Peyer's patch (tissue), 4 donors: ENCODE measurements around the gene ELP2.

Experiments
- POLR2A ChIP-seq, 2 donors: fragments of 450-650 bp; IDR thresholded peaks; one replicate each; pipeline ENCODE4 v1.5.1; 2017; ENCODE audit warnings: antibody characterized with exemption in 2 of 2, mild to moderate bottlenecking in 2 of 2, moderate library complexity in 2 of 2
- TF ChIP-seq, protein P1 (sequence below), 6 experiments: fragments of 450-650 bp in 4 of 6; fragments of 200-600 bp in 2 of 6; sonication (generic) in 1 of 6; IDR thresholded peaks; one replicate each; pipeline ENCODE4 v1.5.1; 2017 to 2019; ENCODE audit warnings: antibody characterized with exemption in 6 of 6, mild to moderate bottlenecking in 3 of 6, moderate library complexity in 1 of 6

DNA sequence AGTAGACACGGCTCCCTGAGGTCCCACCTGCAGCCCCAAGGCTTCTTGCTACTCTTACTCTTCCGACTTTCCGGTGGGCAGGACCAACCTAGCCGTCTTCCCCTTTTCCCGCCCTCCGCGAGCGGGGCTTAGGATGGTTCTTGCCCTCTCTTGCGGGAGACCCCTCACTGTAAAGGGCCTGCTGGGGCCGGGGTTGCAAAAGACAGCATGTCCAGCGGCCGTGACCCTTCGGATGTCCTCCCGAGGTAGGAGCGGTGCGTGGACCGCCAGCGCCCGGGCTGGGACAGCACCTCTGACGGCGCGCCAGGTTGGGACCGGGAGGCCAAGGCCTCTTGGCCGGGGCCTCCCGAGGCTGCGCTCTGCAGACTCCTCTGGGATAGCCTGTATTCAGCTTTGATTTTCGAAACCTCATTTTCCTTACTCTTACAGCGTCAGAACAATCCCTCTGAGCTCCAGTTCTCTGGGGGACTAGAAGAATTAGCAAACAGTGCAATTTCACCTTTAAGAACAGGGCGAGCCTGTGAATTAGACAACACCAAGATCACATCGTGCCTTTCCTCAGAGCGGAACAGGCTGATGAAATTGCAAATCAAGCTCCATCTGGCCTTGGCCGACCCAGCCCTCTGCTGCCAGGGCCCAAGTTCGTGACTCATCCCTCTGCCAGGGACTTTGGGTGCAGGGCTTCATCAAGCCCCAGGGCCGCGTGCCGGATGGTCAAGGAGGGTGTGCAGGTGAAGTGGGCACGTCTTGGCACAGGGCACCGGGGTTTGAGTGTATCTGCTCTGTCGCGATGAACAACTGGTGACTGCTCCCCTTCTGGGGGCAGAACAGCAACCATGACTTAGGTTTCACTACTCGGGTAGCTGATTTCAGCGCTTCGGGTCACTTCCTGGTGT lies 58.4 kb downstream of the ELP2 start:
- TF ChIP-seq, protein P1, sequence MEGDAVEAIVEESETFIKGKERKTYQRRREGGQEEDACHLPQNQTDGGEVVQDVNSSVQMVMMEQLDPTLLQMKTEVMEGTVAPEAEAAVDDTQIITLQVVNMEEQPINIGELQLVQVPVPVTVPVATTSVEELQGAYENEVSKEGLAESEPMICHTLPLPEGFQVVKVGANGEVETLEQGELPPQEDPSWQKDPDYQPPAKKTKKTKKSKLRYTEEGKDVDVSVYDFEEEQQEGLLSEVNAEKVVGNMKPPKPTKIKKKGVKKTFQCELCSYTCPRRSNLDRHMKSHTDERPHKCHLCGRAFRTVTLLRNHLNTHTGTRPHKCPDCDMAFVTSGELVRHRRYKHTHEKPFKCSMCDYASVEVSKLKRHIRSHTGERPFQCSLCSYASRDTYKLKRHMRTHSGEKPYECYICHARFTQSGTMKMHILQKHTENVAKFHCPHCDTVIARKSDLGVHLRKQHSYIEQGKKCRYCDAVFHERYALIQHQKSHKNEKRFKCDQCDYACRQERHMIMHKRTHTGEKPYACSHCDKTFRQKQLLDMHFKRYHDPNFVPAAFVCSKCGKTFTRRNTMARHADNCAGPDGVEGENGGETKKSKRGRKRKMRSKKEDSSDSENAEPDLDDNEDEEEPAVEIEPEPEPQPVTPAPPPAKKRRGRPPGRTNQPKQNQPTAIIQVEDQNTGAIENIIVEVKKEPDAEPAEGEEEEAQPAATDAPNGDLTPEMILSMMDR (IDR thresholded peaks at IDR 0.05) = no peak
- no peak for TF ChIP-seq POLR2A (IDR thresholded peaks at IDR 0.05)
